Measurements from ENCODE around the gene ACTL7A. TPM values are rescaled to one million over a fixed set of nuclear protein-coding genes. Genes with fewer than 3 reads are reported as not detected.
"Not testable (repeated sequence)": the region's sequence is repeated elsewhere in the genome, so short reads cannot be mapped to it uniquely, and the experiment has no call there.

The ACTL7A gene, protein sequence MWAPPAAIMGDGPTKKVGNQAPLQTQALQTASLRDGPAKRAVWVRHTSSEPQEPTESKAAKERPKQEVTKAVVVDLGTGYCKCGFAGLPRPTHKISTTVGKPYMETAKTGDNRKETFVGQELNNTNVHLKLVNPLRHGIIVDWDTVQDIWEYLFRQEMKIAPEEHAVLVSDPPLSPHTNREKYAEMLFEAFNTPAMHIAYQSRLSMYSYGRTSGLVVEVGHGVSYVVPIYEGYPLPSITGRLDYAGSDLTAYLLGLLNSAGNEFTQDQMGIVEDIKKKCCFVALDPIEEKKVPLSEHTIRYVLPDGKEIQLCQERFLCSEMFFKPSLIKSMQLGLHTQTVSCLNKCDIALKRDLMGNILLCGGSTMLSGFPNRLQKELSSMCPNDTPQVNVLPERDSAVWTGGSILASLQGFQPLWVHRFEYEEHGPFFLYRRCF
- not detected in 2 replicates for total RNA-seq (2014; rRNA removed; shearing (Covaris generic))

DNA sequence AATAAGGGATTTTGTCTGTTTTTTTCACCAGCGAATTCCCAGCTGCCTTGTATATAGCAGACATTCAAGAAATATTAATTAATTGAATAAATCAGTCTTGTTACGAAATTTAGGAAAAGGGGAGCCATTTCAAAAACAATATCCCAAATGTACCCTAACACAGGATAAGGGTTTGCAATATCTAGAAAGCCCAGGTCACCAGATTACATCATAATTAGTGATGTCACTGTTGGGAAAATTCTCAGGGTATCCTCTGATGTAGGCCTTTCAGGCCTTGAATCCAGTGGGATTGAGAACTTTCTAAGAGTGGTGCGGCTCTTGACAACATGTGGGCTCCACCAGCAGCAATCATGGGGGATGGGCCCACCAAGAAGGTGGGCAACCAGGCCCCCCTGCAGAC is at the start of gene ACTL7A:
ACTL7A (plus strand) TSS at position 270 of the 400 bp plus-strand sequence; CDS start at position 327, 57 bp downstream.
- DNase-seq (ENCODE audit: low spot score): no peak

DNA sequence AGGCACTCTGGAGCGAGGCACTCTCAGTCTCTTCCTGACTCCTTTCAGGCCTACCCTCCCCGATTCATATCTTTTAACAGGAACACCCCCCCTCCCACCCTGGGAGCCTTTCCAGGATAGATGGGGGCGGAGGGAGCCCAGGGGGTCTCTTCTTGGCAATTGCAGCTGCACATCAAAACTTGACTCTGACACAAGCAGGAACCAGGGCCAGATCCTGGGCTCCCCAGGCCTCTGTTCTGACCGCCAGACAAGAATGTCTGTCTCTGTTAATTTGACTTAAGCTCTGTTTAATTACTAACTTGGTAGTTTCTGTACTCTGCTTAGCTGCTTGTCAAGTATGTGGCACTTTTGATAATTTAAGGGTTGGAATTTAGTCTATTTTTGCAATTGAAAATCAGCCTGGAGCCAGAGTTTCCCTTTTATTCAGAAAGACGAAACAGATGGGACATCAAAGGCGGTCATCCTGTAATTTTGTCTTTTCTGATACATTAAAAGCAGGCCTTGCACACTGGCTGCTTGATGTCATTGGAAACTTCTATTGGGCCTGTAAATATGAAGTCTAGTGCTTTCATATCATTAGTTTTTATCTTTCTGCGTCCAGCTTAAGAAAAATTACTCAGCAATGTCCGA is 49.6 kb upstream of the ACTL7A start:
- DNase-seq (ENCODE audit: low spot score): no peak

DNA sequence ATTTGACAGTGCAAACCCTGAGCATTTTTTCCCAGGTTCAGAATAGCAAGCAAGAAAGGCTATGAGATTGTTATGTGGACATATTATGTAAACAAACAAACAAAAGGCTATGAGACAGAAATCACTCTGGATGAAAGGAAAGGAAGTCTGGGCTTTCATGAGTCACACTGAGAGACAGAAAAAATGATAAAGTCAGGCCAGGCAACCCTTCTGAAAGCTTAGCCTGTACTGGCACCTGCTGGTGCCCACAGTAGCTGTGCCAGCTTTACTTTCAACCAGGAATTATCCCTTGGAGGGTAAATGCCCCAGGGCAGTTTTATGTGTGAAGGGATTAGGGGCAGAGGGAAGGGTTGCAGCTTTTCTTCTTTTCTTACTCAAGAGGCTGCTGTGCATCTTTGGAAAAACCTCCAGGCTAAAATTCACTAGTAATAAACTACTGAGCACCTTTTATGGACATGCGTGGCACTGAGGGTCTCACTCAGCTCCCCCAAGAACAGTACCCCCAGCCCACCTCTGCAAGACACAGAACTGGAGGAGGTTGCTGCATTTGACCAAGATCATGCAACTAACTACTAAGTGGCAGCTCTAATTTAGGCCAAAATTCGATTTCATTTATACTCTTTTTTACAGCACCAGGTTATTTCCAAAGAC is 48.0 kb upstream of the ACTL7A start:
- DNase-seq (ENCODE audit: low spot score): peak; percentile 65

DNA sequence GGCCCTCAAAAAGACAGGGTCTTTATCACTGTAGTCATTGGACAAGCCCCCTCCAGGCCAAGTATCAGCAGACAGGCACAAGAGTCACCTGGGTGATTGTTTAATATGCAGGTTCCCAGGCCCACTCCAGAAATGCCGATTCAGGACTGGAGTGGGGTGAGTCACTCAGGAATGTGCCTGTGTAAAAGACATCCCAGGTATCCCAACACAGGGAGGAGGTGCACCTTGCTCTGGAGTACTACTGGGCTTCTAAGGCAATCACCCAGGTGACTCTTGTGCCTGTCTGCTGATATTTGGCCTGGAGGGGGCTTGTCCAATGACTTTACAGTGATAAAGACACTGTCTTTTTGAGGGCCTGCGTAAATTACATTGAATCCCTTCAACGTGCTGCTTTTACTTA is 46.9 kb upstream of the ACTL7A start:
- DNase-seq (ENCODE audit: low spot score): no peak

DNA sequence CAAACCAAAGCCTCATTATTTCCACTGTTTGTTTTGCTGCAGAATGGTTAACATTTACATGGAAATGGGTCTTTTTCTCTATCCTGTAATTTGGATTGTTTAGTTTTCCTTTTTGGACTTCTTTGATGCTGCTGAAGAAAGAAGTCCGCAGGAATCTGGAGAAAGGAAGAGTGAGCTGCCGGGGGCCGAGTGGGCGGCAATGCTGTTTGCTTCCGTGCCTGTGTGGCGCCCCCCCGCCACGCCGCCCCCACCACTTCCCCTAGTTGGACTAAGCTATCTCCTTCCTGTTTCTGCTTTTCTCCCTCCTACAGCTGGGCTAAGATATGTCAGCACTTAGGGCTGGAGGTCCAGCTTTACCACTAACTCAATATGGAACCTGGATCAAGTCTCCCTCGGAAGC is 46.0 kb upstream of the ACTL7A start:
- DNase-seq (ENCODE audit: low spot score): no peak

DNA sequence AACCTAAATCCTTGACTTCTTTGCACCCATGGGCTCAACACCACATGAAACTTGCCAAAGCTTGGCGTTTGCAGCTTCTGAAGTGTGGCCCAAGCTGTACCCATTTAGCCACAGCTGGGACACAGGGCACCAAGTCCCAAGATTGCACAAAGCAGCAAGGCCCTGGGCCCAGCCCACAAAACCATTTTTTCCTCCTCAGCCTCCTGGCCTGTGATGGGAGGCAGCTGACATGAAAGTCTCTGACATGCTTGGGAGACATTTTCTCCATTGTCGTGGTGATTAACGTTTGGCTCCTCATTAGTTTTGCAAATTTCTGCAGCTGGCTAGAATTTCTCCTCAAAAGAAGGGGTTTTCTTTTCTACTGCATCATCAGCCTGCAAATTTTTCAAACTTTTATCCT is 38.2 kb upstream of the ACTL7A start:
- DNase-seq (ENCODE audit: low spot score): no peak

DNA sequence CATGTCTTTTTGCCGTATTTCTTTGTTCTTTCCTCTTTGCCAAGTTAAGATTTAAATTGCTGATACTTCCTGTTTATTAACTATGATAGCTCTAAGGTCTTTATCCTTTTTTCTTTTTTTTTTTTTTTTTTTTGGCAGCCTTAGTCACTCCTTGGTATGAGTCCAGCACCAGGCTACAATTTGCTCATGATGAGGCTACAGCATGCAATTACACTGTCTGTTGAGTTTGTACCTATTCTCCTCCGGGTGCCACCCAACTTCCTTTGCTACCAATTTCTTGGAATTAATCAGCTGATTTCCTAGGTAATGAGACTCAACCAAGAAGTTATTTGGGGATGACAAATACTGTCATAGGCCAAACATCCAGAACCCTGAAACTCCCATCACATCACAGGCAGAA is 31.8 kb upstream of the ACTL7A start:
- DNase-seq (ENCODE audit: low spot score): no peak

DNA sequence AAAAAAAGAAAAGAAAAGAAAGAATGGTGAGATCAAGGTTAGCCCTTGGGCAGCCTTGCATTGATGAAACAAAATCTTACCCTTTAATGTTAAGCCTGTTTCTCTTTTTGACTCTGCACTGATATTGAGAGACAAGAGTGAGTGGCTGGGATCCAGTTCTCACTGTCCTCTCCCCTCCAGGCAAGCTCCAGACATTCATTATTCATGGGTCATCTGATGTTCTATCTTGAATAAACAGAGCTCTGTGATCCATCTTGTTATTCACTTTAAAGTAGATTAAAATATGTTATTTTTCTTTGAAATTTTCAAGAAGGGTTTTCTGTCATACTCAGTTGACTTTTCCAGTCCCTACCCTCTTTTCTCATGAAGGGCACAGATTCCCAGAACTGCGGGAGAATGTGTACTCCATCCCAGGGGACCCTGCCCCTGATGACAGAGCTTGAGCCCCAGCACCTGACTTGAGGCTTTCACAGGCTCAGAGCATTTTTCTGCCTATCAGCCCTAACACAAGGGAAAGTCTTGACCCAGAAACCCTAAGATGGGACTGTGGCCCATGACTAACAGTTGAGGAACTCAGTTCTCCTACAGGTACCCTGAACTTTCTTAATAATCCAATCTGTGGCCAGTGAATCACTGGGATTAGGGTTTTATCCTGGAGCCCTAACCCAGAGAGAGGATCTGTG is 30.4 kb upstream of the ACTL7A start:
- DNase-seq (ENCODE audit: low spot score): no peak

DNA sequence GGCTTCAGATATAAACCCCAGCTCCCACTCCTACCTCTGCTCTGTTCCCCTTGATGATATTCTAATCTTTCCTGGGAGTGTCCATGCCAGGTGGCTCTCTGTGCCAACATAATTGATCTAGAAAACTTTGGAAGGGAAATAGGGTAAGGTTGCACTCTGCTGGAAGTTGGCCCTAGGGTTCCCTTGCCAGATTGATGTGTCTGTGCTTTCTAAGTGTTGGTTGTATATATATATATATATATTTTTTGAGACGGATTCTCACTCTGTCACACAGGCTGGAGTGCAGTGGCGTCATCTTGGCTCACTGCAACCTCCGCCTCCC is 29.9 kb upstream of the ACTL7A start:
- DNase-seq (ENCODE audit: low spot score): no peak

DNA sequence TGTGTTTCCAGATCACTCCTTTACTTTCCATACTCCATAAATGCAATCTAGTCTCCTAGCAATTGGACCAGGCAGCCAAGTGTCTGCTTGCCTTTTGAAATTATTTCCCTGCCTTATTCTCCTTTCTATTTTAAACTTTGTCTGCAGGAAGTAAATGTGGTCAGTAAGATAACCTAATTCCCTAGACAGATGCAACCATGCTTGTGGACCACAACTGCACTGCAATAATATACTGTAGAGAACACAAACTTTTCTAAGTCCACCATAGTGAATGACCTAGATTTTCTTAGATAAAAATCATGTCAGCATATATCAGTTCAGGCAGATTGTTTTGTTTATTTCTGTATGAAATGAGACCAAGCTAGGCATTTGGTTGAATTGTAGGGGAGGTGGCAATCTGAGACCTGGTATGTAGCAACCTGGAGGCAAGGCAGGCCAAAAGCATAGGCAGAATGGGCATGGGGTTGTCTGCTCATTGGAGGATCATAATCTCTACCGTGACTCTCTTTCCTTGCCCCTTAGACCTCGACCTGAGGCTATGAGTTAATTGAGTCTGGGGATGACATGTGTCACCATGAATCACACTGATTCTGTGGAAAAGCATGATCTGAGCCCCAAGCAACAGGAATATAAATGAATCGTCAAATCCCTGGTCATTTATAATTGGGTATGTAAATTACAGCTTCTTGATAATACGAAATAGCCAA is 27.0 kb upstream of the ACTL7A start:
- no peak for DNase-seq (ENCODE audit: low spot score)

DNA sequence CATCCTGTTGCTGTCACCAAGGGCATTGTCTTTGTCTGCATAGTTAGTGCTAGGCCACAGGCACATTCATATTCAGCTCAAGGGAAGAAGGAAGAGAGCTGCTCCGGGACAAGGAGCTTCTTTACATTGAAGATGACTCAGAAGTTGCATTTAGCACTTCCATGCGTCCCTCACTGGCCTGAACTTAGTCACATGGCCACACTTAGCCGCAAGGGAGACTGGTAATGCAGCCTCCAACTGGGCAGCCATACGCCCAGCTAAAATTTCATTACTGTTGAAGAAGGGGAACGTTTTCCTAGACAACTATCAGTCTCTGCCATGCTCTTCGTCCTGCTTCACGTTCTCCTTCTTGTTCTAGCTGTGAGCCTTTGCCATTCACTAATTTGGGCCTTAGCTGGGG is 26.2 kb upstream of the ACTL7A start:
- no peak for DNase-seq (ENCODE audit: low spot score)

DNA sequence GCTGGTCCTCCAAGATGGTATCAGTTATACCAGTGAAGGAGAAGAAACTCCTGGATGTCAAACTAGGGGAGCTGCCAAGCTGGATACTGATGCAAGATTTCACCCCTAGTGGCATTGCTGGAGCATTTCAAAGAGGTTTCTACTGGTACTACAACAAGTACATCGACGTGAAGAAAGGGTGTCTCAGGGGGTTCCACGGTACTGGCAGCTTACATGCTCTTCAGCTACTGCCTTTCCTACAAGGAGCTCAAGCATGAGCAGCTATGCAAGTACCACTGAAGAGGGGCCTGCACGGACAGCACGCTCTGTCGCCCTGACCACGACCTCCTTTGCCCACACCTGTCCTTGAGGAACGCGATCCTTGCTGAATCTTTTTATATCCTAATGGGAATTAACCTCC is 25.7 kb upstream of the ACTL7A start:
- no peak for DNase-seq (ENCODE audit: low spot score)

DNA sequence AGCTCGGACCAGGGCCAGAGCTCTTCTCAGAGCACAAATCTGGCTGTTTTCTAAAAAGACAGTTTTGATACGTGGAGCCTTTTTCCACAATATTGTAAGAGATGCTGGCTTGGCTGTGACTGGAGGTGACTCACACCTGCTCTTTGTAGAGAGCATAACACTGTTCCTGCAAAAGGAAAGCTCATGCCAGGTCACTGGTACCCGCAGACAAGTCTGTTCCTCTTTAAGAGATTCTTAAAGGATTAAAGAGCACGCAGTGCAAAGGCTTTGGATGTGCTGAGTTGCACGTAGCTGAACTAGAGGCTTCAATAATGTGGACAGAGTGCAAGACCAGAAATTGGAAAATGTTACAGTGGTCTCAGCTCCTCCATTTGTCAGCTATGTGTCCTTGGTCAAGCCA is 25.3 kb upstream of the ACTL7A start:
- DNase-seq (ENCODE audit: low spot score): no peak

DNA sequence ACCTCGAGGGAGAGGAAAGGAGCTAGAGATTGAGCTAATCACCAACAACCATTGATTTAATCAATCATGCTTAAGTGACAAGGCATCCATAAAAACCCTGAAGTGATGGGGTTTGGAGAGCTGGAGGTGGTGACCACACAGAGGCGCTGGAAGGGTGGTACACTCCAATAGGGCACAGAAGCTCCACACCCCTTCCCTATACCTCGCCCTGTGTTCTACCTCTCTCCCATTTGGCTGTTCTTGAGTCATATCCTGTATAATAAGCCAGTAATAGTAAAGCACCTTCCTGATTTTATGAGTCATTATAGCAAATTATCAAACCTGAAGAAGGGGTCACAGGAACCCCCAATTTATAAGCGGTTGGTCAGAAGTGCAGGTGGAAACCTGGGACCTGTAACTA is 24.5 kb upstream of the ACTL7A start:
- DNase-seq (ENCODE audit: low spot score): no peak

DNA sequence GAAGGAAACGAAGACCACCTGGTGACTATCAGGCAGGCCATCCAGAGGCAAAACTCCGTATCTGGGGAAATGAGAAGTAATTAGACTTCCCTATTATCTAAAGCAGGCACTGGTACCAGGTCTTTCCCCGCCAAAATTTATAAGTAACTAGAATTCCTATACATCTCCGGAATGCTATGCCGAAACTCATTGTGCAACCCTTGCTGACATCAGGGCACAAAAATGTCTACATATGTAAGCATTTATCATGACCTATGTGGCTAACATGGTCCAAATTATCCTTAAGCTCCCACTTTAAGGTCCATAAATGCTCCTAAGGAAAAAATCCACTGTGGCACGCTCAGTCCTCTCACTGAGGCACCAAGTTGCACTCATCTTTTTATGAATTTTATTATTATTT is 24.0 kb upstream of the ACTL7A start:
- no peak for DNase-seq (ENCODE audit: low spot score)

DNA sequence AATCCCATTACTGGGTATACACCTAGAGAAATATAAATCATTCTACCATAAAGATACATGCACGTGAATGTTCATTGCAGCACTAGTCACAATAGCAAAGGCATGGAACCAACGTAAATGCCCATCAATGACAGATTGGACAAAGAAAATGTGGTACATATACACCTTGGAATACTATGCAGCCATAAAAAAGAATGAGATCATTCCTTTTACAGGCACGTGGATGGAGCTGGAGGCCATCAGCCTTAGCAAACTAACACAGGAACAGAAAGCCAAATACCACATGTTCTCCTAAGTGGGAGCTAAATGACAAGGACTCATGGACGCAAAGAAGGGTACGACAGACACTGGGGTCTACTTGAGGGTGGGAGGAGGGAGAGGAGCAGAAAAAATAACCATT is 22.5 kb upstream of the ACTL7A start:
- DNase-seq (ENCODE audit: low spot score): not testable (repeated sequence)

DNA sequence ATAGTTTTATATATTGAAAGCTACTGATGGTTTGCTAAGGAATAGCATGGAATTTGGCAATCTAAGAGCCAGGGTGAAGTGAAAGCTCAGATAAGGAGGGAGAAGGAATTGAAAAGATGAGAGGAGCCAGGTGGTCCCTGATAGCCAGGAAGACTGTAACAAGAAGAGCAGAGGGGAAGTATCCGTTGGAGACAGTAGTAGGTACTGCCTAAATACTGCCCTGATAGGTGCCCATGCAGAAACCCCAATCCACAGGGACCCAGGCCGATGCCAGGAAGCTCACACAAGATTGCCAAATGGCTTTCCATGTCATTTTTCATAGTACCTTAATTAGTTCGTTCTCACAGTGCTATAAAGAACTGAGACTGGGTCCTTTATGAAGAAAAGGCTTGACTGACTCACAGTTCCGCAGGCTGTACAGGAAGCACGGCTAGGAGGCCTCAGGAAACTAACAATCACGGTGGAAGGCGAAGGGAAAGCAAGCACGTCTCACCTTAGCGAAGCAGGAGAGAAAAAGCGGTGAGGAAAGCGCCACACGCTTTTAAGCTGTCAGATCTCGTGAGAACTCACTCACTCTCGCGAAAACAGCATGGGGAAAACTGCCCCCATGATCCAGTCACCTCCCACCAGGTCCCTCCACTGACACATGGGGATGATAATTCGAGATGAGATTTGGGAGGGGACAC is 19.3 kb upstream of the ACTL7A start:
- DNase-seq (ENCODE audit: low spot score): no peak

DNA sequence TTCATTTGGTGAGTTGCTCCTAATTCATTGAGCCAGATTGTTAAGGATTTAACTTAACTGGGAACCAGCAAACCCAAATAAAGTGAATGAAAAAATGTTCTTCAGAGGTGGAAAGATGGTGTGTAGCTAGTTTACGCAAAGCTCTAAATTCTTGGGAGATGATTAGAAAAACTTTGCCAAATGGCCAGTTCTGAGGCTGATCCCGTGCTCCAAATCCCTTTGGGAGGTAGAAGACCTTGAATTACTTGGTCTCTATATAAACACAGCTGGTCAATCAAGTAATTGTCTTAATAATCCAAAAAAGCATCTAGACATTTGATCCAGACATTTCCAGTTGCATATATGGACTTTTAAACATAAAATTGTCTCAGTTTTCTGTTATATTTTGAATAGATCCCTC is 17.7 kb upstream of the ACTL7A start:
- no peak for DNase-seq (ENCODE audit: low spot score)

DNA sequence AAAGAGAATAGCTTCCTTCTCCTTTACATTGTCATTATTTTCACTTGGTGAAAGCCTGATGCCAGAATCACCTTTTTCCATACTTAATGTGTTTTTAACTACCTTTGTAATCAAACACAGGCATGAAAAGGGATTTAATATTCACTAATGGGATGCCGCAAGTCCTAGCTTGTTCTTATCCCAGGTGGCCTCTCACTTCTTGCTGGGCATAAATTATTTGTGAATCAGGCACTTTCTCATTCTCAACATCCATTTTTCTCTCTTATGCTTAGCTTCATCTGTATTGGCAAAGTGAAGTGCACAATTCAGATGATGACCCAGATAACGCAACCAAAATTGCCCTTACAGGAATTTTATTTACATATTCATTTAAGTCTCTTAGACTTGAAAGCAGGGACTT is 17.2 kb upstream of the ACTL7A start:
- no peak for DNase-seq (ENCODE audit: low spot score)

DNA sequence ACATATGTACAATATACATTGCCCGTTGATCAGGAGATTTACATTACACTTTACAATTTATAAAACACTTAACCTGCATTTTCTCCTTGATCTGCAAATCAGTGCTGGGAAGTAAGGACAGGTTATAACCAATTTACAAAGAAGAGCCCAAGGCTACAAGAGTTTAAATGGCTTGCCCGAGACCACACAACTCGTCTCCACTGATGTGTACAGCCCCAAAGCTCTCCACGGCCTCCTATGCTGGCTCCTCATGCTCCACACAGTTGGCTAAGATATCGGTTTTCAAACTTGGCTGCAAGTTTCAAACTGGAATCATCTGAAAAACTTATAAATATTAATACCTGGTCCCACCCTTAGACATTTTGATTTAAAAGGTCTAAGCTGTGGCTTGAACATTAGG is 16.6 kb upstream of the ACTL7A start:
- no peak for DNase-seq (ENCODE audit: low spot score)

DNA sequence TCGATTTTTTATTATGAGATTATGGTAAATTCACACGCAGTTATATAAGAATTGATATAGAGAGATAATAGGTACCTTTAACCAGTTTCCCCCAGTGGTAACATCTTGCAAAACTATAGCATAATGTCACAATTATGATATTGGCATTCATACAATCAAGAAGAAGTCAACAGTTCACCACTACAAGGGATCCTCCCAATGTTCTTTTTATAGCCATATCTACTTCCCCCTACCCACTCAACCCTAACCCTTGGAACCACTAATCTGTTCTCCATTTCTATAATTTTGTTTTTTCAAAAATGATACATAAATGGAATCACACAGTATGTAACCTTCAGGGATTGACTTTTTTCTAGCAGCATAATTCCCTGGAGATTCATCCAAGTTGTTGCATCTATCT is 16.1 kb upstream of the ACTL7A start:
- DNase-seq (ENCODE audit: low spot score): no peak

All from H4 (cell line).